Inflammatory macrophage (primary cell): ENCODE data around the gene TENT5A.

Source experiments
- DNase-seq, 2 donors: peaks; one replicate each; pipeline ENCODE4 v3.0.0-alpha.2; 2020 to 2022

Gene TENT5A

DNA sequence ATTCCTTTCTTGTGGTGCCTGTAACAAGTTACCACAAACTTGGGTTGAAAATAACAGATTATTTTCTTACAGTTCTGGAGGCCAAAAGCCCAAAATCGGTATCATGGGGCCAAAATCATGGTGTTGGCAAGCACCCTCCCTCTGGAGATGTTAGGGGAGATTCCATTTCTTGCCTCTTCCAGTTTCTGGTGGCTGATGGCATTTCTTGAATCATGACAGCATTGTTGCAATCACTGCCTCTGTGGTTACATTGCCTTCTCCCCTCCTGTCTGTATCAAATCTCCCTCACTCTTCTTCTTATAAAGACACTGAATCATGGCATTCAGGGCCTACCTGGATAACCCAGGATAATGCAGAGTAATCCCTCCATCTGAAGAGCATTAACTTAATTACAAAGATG, 17.9 kb upstream of the TENT5A start:
- DNase-seq: peak in 1 of 2 donors; percentile 29

DNA sequence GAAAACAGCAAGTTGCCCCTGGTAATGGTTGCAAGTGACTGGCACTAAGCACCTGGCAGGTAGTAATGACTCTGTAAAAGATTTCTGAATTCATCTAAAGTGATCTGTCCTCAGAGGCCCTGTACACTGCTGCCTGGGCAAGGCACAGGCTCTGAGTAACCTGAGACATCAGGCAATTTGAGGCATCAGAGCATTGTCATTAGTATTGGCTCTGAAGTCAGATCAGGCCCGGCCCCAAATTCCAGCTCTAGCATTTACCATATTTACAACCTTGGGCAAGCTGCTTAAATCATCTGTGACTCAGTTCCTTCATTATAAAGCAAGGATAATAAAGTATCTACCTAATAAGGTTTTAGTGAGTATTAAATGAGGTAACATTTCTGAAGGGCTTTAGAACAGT, 17.3 kb upstream of the TENT5A start:
- no peak for DNase-seq

DNA sequence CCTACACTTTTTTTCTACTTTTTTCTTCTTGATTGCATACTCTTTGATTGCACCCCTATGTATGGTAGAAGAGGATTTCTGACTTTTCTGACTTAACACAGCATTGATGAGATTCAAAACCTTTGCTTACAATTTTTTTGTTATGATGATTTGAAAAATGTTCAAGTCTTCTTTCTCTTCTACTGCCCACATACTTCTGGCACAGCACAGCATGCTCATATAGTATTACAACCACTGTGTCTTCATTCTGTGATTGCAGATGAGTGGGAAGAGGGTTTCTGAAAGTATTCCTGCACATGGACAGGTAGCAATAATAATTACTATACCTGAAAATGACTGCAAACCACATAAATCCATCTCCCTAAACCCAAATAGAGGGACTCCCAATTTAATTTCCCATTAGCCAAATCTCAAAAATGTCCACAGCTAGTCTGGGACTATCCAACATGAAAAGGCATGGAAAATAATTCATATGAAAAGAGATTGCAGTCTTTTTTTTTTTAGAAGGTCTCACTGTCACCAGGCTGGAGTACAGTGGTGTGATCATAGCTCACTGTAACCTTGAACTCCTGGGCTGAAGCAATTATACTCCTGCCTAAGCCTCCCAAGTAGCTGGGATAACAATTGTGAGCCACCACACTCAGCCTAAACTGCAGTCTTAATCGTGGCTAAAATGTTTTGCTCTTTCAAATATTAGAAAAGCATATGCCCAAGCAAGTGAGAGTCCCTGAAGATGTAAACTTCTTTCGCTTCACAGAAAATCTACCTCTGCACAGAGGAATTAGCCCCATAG, 15.9 kb upstream of the TENT5A start:
- DNase-seq: no peak

DNA sequence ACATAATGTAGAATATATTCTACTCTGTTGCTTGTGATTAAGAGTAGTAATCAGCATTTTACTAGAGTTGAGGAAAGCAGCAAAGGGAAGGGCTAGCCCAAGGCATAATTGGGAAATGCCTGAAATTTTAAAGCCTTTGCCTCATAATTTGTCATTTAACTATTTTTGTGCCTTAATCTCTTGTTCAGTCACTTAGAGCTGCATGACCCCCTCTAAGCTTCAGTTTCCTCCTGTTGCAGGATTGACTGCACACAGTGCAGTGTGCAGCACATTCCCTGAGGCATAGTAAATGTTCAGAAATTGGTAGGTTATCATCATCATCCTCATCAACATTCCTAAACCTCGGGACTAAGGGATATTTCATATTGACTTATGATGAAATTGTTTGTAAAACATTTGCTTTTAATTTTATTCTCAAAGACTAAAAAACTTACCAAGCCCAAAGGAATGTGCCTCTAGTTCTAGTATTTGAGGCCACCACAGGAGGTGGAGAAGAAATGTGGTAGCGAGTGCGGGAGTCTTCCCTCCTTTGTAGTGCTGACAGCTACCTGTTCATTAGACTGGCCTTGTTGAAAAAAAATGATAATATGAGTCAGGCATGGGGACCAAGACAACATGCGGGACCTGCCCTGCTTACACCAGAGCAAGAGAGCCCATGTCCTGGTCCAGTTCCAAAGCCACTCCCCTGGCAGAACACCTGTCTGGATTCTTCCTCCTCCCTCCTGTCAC, 14.8 kb upstream of the TENT5A start:
- DNase-seq: peak in 1 of 2 donors; percentile 42

DNA sequence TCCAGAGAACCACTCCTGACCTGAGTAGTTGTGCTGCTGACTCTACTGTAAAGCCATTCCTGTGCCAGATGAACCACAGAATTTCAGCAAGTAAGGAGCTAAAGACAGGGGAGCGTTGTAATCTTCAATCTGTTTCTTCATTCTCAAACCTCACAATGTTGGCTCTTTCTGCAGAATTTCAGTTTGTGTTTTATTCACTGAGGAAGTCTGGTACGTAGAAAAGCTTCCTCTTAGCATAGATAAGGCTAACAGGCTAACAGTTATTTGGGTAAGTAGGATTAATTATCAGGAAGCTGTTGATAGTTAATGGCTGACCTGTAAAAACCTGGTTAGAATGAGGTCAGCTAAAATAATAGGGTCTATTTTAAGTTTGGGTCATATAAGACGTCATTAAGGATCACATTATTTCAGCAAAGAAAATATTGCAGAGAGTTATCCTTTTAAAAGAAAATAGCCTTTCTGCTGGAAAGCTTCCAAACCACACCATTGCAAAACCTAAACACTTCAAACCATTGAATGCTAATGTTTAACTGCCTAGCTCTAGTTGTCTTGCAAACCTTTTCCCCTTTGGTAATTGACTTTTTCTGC, 14.1 kb upstream of the TENT5A start:
- peak; percentile 56 to 84 for DNase-seq

DNA sequence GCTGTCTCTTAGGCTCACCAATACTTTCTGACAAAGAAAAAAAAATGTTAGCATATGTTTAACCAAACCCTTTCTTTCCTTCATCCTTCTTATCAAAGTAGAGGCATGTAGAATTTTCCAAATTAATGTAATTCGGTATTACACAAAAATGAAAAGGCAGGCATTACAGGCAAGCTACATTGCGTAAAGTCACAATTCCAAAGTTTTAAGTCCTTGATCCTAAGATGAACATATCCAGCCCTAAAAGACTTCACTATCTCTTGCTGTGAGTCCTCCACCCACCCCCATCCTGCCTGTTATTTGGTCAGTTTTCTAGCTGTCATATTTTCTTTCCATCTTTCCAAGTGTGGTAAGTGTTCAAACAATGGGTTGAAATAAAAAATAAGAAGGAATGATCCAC, 12.1 kb upstream of the TENT5A start:
- DNase-seq: no peak

DNA sequence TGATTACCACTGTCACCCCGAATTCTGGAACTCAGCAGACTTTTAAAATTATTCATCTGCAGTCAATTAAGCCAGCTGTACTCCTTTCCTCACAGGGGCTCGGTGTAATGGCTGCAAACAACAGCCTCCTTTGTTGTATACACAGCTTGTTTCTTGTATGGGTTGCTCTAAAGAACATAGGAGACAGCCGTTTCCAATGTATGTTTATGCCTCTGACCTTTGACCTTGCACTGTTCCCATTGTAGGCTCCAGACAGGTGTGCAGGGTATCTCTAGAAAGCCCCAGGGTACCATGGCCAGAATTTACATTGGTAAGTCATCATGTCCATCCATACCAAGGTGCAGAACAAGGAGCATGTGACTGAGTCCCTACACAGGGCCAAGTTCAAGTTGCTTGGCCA, 11.5 kb upstream of the TENT5A start:
- no peak for DNase-seq

DNA sequence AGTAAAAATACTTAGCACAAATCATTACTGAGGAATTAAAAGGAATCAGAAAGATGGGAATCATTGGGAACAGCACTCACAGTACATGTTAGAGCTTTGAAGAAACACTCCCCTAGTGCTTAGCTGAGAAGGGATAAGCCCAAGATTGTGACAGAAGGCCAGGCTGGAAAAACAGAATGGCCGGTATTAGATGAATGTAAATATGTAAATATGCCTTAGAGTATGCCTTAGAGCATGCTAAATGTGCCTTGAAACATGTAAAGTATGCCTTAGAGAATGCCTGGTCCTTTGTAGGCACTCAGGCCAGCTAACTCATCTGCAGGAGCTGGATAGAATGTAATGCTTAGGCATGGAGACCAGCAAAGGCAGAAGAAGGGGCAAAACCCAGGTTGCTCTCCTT, 10.6 kb upstream of the TENT5A start:
- DNase-seq: no peak

DNA sequence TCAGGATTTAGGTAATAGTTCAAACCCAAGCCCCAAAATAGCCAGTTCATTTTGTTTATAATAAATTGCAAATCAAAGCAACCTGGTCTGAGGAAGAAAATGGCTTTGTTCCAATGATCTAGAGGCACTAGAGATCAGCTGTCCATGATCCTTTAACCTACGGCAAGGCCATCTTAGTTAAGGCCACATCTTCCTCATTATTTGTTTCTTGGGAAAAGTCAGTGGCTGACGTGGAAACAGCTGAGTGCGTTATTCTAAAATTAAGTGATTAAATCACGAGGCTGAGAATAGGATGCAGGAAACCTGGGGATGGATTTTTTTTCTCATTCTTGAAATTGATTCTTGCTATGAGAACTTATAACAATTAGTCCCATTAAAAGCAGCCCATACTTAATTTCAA, 10.1 kb upstream of the TENT5A start:
- DNase-seq: peak in 1 of 2 donors; percentile 19

DNA sequence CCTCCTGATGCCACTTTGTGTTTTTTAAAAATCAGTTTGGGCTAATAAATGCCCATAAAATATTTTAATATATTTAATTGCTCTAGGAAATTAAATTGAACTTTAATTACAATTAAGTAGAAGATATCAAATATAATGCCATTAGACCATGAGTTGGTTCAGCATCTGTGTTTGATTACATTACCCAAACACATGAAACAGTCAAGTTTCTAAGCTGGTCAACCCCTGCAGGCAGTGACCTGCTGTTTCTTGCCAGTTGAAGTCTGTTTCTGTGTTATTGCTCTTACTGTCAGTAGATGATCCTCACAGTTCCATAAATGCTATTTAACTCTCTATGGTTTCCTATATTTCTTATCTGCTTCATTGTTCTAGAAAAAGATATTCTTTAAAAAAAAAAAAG, 9.7 kb upstream of the TENT5A start:
- no peak for DNase-seq

DNA sequence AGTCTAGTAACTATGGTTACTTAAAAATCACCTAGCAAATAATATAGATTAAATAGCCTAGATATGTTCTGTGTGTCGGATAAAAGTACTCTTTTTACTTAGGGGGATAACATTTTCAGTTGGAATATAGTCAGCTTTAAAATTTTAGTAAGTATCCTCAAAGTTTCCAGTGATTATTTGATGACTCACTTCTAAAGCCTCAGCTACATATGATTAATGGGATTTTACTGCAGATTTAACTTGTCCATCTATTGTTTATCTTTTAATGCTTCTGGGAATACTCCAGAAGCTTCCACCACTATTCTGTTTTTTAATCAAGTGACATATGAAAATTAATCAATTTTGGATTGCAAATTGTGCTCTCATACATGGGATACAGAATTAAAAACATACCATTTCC, 8.7 kb upstream of the TENT5A start:
- DNase-seq: no peak

DNA sequence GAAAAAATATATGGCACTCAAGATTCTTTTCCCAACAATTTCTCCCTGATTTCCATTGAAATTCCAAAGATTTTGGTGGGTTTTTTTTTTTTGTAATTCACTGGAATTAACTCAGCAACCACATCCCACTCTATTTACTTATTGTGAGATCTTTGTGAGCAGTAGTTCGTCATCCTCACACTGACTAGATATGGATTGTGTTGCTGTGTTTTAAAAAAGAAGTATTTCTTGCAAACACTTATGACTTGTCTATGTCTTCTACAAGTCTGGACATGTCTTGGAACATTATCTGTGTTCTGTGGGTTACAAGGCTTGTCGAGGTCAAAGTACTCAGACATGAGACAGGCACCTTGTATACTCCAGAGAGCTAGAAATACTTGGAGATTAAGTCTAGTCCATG, 7.3 kb upstream of the TENT5A start:
- no peak for DNase-seq

DNA sequence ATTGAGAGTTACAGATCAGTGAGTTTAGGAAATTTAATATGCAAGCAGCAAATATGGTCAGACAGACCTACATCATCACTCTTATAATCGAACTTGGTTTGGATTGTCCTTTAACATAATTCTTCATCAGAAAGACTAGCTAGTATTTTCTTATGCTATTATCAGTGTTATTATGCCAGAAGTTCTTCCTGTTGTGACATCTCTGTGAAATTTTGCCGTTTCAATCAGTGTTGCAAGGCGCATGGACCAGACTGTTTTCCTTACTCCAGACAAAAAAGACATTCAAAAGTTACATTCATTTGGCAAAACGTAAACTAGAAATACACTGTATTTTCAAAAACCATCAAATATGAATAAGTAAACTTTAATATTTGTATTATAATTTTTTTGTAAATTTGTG, 5.7 kb upstream of the TENT5A start:
- peak; percentile 51 to 71 for DNase-seq

DNA sequence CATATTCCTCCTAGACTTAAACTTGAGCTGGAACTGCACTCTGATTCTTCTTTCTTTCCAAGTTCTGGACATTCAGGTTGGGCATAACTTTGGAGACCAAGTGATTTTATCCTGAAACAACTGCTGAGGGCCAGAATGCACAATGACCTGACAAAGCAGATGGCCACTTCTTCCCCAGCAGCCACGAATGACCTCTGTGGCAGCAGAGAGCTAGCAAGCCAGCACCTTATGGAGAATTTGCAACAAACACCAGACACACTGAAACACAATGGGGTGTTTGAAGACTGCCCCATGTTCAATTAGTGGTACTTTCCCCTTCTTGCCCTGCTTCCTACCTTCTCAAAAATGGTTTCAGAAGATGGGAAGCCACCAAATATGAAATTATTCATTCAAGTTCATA, 4.2 kb upstream of the TENT5A start:
- no peak for DNase-seq

DNA sequence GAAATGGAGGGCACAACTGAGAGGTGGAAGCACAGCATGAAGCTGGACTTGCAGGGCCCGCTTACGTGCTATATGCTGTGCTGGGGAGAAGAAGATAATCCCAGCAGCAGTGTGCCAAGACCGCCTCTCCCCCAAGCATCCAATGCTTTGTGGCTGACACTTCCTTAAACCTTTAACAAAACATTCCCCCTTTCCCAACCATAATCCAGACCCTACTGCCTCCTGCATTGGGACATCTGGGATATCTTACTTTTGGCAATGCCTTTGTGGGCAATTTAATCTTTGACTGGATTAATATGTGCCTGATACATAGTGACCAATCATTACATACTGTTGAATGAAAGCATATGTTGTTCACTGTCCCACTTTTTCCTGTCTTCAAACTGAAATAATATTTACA, 3.1 kb upstream of the TENT5A start:
- no peak for DNase-seq

DNA sequence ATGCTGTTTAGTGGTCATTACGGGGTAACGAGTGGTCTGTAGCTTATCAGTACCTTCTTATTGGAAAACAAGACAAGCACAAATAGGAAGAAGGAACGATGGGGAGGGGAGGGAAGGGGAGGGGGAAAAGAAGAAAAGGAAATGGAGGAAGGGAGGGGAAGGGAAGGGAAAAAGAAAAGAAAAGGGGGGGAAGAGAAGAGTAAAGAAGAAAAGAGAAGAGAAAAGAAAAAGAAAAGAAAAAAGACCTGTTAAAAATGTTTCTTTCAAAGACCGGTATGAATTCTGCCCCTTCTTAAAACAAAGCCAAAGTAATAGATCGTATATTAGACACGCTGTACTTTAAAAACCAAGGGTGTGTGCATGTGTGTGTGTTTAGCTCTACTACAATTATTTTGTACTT, 2.4 kb upstream of the TENT5A start:
- DNase-seq: no peak

DNA sequence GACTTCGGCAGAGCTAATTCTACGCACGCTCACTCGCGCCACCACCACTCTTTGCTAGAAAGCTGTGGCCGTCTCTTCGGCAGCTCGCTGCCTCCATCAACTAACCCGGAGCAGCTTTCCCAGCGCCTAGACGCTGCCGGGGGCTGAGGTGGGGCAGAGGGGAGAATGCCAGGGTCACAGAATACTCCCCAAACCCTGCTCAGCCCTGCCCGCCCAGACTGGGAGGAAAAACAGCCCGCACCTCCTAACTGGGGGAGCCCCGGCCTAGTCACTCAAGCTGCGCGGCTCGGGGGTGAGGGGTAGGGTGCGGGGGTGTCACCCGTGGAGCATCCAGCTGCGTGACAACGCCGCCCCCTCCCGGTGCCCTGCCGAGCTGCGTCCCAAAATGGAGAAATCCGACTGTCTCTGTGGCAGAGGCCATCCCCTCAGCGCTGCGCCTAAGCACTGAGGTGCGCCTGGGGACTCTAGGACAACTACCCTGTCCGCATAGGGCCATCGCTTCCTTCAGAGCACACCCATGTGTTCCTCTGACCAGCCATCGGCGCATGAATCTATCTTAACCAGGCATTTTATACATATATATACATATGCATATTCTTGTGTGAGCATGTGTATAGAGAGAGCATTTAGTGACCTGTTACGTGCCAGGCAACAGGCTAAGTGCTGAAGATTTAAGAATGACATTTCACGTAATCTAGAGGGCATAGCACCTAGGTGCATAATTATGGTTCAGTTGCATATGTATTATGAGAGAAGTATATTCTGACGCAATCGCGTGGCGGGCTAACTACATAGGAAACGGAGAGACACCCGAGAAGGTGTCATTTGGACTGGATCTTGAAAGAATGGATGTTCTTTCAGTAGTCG, 1.5 kb upstream of the TENT5A start:
- DNase-seq: peak; percentile 84 to 85

DNA sequence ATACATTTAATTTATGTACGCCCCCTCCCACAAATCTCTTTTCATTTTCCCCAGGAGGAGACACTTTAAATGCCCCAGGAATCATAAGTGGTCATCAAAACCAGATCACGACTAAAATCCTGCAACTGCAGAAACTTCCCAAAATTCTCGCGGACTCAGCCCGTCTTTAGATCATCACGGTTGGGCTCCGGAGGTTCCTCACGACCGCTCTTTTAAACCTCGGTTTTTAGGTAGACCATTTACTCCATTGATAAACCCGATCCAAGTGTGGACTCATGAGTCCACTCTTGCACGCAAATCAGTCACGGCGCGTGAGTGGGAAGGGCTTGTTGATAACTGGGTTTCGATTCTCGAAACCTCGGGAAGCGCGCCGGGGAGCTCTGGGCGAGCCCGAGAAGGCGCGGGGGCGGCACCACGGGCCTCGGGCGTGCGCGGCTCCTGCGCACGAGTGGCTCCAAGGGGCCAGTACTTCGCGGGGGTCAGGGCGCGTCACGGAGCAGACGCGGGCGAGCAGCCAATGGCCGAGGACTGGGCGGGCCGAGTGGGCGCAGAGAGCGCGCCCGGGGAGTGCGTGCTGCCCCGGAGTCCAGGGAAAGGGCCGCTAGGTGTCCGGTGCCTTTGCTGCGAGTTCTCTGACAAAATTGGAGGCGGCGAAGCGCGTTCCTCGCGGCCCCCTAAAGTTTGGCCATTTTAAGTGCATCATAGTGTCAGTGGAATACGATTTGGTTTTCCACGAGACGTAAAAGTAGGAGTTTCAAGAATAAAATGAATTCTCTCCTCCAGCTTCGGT, 635 bp upstream of the TENT5A start:
- DNase-seq: peak; percentile 97

DNA sequence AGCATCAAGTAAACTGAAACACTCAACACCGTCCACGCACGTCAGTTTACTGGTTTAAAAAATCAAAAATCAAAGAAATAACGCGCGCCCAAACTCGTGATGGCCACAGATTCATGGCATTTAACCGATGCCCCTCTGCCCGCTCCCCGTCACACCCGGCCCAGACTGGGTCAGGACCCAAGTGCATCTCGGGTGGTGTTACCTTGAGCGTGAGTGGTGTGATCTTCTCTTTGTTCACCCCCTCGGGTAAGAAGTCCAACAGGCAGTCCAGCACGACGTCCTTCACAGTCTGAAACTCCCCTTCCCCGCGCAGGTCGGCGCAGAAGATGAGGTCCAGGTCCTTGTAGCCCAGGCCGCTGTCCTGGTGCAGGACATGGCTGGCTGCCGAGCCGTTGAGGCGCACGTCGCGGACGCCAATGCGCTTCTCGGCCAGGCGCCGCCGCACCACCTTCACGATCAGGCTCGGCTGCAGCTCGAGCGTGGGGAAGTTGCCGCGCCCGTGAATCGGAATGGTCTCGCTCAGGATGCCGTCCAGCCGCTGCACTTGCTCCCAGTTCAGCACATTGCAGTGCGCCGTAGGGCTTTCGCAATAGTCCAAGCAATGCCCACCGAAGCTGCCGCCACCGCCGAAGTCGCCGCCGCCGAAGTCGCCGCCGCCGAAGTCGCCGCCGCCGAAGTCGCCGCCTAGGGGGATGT, 945 bp downstream of the TENT5A start:
- peak; percentile 67 to 72 for DNase-seq

DNA sequence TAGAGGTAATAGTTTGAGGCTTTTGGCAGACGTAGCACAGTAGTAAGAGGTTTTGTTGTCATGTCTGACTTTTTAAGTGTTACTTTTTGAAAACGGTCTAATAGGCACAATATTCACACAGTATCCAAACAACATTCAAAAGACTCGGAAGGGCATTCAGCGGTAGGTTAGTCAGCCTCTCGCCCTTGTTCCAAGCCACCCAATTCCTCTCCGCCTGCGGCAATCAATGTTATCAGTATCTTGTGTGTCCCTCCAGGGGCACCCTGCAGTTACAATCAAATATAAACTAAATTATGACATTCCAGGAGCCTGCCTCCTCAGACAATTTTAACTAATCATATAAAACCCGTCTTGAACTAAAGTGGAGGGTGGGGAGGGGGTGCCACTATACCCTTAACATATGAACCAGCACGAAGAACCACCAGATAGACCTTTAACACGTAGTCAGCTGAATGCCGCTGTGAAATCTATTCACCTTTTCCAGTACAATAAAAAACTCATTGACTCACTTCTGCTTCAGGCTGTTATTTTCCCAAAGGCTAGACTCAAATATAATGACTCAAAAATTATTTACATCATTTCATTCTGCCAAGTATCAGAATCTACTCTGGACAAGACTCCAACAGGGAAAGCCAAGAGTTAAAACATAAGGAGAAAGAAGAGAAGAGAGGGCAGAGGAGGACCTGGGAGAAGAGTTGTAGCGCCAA, 1.6 kb downstream of the TENT5A start:
- DNase-seq: no peak

DNA sequence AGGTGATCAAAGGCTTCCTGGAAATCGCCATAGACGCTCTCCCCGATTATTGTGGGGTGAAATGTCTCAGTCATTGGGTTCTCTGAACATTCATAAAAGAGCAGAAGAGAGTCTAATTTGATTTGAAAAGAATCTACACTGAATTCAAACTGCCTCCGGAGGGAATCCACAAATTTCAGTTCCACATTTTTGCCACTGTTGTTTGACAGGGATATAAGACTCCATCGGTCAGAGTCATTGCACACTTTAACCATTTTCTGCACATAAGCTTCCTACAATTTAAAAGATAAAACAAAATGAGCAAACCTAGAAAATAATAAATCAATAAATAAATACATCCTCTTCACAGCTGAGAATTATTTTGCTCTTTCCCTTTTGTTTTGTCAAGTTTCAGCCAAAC, 2.3 kb downstream of the TENT5A start:
- DNase-seq: peak in 1 of 2 donors; percentile 10
